CD4-positive, alpha-beta T cell (primary cell): ENCODE results near the gene PMAIP1. TPM values are rescaled to one million over a fixed set of nuclear protein-coding genes. Genes with fewer than 3 reads are reported as not detected.
A peak's percentile ranks its signal among the peaks of the same experiment; 100 is the strongest.

ENCODE experiments used
- ATAC-seq: fragments of 200-7000 bp; cut with Tn5 transposase; one replicate; pipeline ENCODE4 v1.10.0; 2022; ENCODE audit warnings: mild to moderate bottlenecking; ENCODE audit not compliant: poor library complexity
- CTCF ChIA-PET: fragments of 350-600 bp; sonication (Branson Sonifier 250); formaldehyde crosslinking; loops from one replicate; lab custom pipeline; 2021; ENCODE audit warnings: antibody characterized with exemption, inconsistent platforms; lab: Charles Lee
- POLR2A ChIA-PET: fragments of 350-600 bp; sonication (Branson Sonifier 250); formaldehyde crosslinking; loops from one replicate; lab custom pipeline; 2021; ENCODE audit warnings: antibody characterized with exemption, inconsistent platforms; lab: Charles Lee
- DNase-seq, 14 experiments: peaks; one replicate each; pipeline ENCODE4 v3.0.0-alpha.2; 2013 to 2020; ENCODE audit warnings: mixed read lengths in 2 of 14
- H3K27ac ChIP-seq, 2 donors: one replicate each; pipeline versions ENCODE4 v1.5.1 to v1.7.0; 2013; ENCODE audit warnings: low read length in 2 of 2, low read depth in 1 of 2, mild to moderate bottlenecking in 1 of 2
- H3K27me3 ChIP-seq, 2 experiments: 1 replicate in 1 of 2; 2 replicates in 1 of 2; pipeline versions ENCODE4 v1.6.1 to v1.7.0; 2013; ENCODE audit warnings: low read length in 2 of 2, control low read depth in 1 of 2, mild to moderate bottlenecking in 1 of 2, moderate library complexity in 1 of 2; ENCODE audit not compliant: insufficient read depth in 2 of 2, control insufficient read depth in 1 of 2
- H3K36me3 ChIP-seq: one replicate; pipeline ENCODE4 v1.6.1; 2013; ENCODE audit warnings: low read length, control low read depth; ENCODE audit not compliant: insufficient read depth
- H3K4me1 ChIP-seq: one replicate; pipeline ENCODE4 v1.6.1; 2013; ENCODE audit warnings: low read length, control low read depth; ENCODE audit not compliant: insufficient read depth
- H3K4me3 ChIP-seq: one replicate; pipeline ENCODE4 v1.5.1; 2013; ENCODE audit warnings: mild to moderate bottlenecking, low read length, moderate library complexity
- H3K9me3 ChIP-seq, 2 experiments: 1 replicate in 1 of 2; 2 replicates in 1 of 2; pipeline versions ENCODE4 v1.6.1 to v1.7.0; 2013; ENCODE audit warnings: low read length in 2 of 2, mild to moderate bottlenecking in 2 of 2, control low read depth in 1 of 2, moderate library complexity in 1 of 2; ENCODE audit not compliant: control insufficient read depth in 1 of 2, insufficient read depth in 1 of 2
- H3K27ac Mint-ChIP-seq: one replicate; pipeline ENCODE4 v1.8.0; 2020; ENCODE audit warnings: mixed read lengths
- H3K27me3 Mint-ChIP-seq: one replicate; pipeline ENCODE4 v1.8.0; 2021; ENCODE audit warnings: mixed read lengths
- H3K36me3 Mint-ChIP-seq: one replicate; pipeline ENCODE4 v1.8.0; 2021; ENCODE audit warnings: low read depth, mixed read lengths
- H3K4me1 Mint-ChIP-seq: one replicate; pipeline ENCODE4 v1.8.0; 2021; ENCODE audit warnings: low read depth, mixed read lengths
- H3K4me3 Mint-ChIP-seq: one replicate; pipeline ENCODE4 v1.8.0; 2020; ENCODE audit warnings: mild to moderate bottlenecking, mixed read lengths
- H3K9me3 Mint-ChIP-seq: one replicate; pipeline ENCODE4 v1.8.0; 2020; ENCODE audit warnings: mixed read lengths
- intact Hi-C, 2 experiments: fragments of 100-400 bp; cut with DNase I in 1 of 2; cut with micrococcal nuclease in 1 of 2; formaldehyde crosslinking; loops; one replicate each; pipeline versions ENCODE4 v1.15.1 to v1.9.0; 2023 to 2025; cut with DNase I, micrococcal nuclease
- total RNA-seq, 174 experiments: library from RNA in 2 of 174; stranded (reverse) in 2 of 174; gene quantifications; one replicate each; pipeline ENCODE4 v1.2.3 and lab custom pipeline; 2021 to 2026
- TF ChIP-seq, protein P1 (sequence below): fragments of 200-600 bp; IDR thresholded peaks from one replicate; pipeline ENCODE4 v1.8.0; 2022; ENCODE audit warnings: antibody characterized with exemption, mild to moderate bottlenecking

Gene PMAIP1
- total RNA-seq, 2 experiments from 2014 or later, result 100 to 101 TPM

GRCh38 chr18:59915606-59916005, 15.8 kb downstream of the PMAIP1 start:
- no peak overlapping the region for H3K27ac ChIP-seq
- Mint-ChIP-seq H3K9me3 (no peaks in the 10 kb centered on the region), H3K36me3 (no peaks in the 10 kb centered on the region), H3K4me1 (peaks cover 7% of the 10 kb centered on the region), H3K4me3 (no peak overlapping the region), H3K27ac (no peak overlapping the region), H3K27me3 (no peaks in the 10 kb centered on the region)
- ChIA-PET POLR2A (no interaction called here), CTCF (no interaction called here)
- no peaks in the 10 kb centered on the region for H3K36me3 ChIP-seq
- peaks cover 3% of the 10 kb centered on the region for H3K4me1 ChIP-seq
- TF ChIP-seq, protein P1, sequence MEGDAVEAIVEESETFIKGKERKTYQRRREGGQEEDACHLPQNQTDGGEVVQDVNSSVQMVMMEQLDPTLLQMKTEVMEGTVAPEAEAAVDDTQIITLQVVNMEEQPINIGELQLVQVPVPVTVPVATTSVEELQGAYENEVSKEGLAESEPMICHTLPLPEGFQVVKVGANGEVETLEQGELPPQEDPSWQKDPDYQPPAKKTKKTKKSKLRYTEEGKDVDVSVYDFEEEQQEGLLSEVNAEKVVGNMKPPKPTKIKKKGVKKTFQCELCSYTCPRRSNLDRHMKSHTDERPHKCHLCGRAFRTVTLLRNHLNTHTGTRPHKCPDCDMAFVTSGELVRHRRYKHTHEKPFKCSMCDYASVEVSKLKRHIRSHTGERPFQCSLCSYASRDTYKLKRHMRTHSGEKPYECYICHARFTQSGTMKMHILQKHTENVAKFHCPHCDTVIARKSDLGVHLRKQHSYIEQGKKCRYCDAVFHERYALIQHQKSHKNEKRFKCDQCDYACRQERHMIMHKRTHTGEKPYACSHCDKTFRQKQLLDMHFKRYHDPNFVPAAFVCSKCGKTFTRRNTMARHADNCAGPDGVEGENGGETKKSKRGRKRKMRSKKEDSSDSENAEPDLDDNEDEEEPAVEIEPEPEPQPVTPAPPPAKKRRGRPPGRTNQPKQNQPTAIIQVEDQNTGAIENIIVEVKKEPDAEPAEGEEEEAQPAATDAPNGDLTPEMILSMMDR, result no peak
- ATAC-seq, result no peak
- intact Hi-C loops, result no loop called here
- no peaks in the 10 kb centered on the region for H3K9me3 ChIP-seq
- no peaks in the 10 kb centered on the region for H3K27me3 ChIP-seq
- no peak overlapping the region for H3K4me3 ChIP-seq
- DNase-seq, result peak in 1 of 14 experiments; percentile 31

- POLR2A ChIA-PET, result no interaction called here
- H3K27me3 ChIP-seq, result no peaks in the 10 kb centered on the region
- no peaks in the 10 kb centered on the region for H3K36me3 ChIP-seq
- peaks cover 12% of the 10 kb centered on the region for H3K4me1 Mint-ChIP-seq
- H3K9me3 ChIP-seq, result no peaks in the 10 kb centered on the region
- no peaks in the 10 kb centered on the region for H3K9me3 Mint-ChIP-seq
- H3K27me3 Mint-ChIP-seq, result no peaks in the 10 kb centered on the region
- H3K4me1 ChIP-seq, result peaks cover 7% of the 10 kb centered on the region
- no peak overlapping the region for H3K27ac Mint-ChIP-seq
- no peak overlapping the region for H3K27ac ChIP-seq
- CTCF ChIA-PET, result no interaction called here
- intact Hi-C loops, result no loop called here
- no peak overlapping the region for H3K4me3 Mint-ChIP-seq
- H3K4me3 ChIP-seq, result no peak overlapping the region
- DNase-seq (no peak), ATAC-seq (no peak)
- TF ChIP-seq, protein P1, result no peak
- H3K36me3 Mint-ChIP-seq, result no peaks in the 10 kb centered on the region
Observed at GRCh38 chr18:59916746-59917145, 16.9 kb downstream of the PMAIP1 start.

DNA sequence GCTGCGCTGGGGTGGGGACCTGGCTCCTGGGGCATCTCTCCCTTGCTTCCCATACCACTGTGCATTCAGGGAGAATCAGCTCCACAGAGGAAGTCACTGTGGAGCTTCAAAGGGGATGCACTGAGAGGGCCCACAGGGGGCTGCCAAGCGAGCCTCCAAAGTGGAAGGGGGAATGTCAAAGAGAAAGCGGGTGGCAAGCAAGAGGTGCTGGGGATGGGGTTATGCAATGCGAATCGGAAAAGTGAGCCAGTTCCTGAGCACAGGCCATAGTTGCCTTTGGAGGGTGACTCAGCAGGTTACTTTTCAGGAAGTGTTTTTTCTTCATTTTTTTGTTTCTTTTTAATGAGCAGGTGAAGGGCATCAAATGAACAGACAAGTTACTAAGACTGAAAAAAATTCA, 17.6 kb downstream of the PMAIP1 start:
- TF ChIP-seq, protein P1, result no peak
- no peak overlapping the region for H3K4me3 ChIP-seq
- ChIA-PET CTCF (no interaction called here), POLR2A (no interaction called here)
- no peaks in the 10 kb centered on the region for H3K27me3 ChIP-seq
- Mint-ChIP-seq H3K36me3 (no peaks in the 10 kb centered on the region), H3K4me1 (peaks cover 12% of the 10 kb centered on the region), H3K4me3 (no peak overlapping the region), H3K9me3 (no peaks in the 10 kb centered on the region), H3K27me3 (no peaks in the 10 kb centered on the region), H3K27ac (no peak overlapping the region)
- DNase-seq, result peak in 2 of 14 experiments; percentile 50 to 52
- H3K4me1 ChIP-seq, result peaks cover 8% of the 10 kb centered on the region
- no peak for ATAC-seq
- H3K27ac ChIP-seq, result no peak overlapping the region
- no peaks in the 10 kb centered on the region for H3K36me3 ChIP-seq
- intact Hi-C loops, result no loop called here
- no peaks in the 10 kb centered on the region for H3K9me3 ChIP-seq
